AG10803 (cell line): ENCODE data around the gene MISP.

ENCODE experiments used
- DNase-seq: peaks from one replicate; pipeline ENCODE4 v3.0.0; 2010; ENCODE audit warnings: low read depth
- H3K4me3 ChIP-seq: 2 replicates; pipeline ENCODE4 v1.5.1; 2011; ENCODE audit warnings: mild to moderate bottlenecking, low read length, control low read depth
- CTCF ChIP-seq: conservative IDR thresholded peaks from 2 replicates; pipeline ENCODE4 v1.5.1; 2011; ENCODE audit warnings: mild to moderate bottlenecking, low read length, control low read depth, inconsistent platforms

Gene MISP

GRCh38 chr19:709196-709964 lies 41.5 kb upstream of the MISP start:
- no peak overlapping the region for H3K4me3 ChIP-seq

DNA sequence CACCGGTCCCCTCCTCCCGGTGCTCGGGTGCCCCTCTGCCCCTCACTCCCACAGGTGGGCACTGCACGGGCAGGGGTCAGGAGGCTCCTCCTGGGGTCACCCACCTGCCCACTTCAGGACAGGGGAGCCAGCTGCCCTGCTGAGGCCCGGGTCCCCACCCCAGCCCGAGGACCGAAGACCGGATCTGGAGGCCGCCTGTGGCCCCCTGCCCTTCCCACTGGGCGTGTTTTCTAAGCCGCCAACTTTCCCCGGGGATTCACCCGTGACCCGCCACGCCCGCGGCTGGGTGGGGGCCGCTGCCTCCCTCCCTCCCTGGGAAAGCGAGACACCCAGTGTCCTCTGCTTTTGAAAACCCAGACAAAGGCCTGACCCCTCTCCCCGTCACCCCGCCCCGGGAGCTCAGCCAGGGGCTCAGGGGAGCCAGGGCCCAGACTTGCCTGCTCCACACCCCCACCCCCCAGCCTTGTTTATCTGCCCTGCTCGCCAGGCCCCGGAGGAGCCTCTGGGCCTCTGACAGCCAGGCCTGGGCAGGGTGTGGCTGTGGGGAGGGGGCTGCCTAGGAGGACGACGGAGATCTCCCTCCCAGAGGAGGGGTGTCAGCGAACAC lies 40.8 kb upstream of the MISP start:
- H3K4me3 ChIP-seq, result no peak overlapping the region
- DNase-seq, result no peak
- no peak for TF ChIP-seq CTCF

More at GRCh38 chr19:709196-709964, 41.5 kb upstream of the MISP start:
- TF ChIP-seq CTCF, result no peak
- no peak for DNase-seq

- no peak for TF ChIP-seq CTCF
- peak; percentile 44 for DNase-seq
- H3K4me3 ChIP-seq, result no peak overlapping the region
Measured at GRCh38 chr19:710767-711166, 40.1 kb upstream of the MISP start.

DNA sequence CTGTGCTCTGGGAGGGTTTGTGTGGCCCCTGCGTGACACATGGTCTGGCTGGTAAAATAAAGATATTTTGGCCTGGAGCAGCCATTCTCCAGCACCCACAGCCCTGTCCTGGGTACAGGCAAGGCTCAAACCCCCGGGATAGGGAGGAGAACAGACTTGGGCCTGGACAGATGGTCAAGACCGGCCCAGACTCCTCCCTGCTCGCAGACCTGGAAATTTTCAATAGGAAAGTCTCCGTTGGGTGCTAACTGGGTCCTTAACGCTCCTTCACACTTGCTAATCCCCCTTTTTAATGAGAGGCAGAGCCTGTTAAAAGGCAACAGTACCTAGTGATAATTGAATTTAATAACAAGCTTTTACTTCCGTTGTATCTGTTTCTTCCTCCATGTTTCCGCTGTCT lies 39.7 kb upstream of the MISP start:
- H3K4me3 ChIP-seq, result no peak overlapping the region
- TF ChIP-seq CTCF, result no peak
- no peak for DNase-seq

- H3K4me3 ChIP-seq, result no peak overlapping the region
- DNase-seq, result no peak
- TF ChIP-seq CTCF, result no peak
Measured at GRCh38 chr19:715347-715746, 35.6 kb upstream of the MISP start.

GRCh38 chr19:718251-718951 lies 32.5 kb upstream of the MISP start:
- no peak for DNase-seq
- no peak for TF ChIP-seq CTCF
- H3K4me3 ChIP-seq, result no peak overlapping the region
